Neural cell (in vitro differentiated cells): Measurements from ENCODE around the gene MAB21L4. TPM values are rescaled to one million over a fixed set of nuclear protein-coding genes. Genes with fewer than 3 reads are reported as not detected.

Experiments
- H2AFZ ChIP-seq: fragments of 200-600, 300-800 bp; sonication (generic), shearing (Covaris generic); 2 replicates; pipeline ENCODE4 v1.6.0; 2014; ENCODE audit warnings: low read depth, mild to moderate bottlenecking, antibody characterized with exemption, low read length, moderate library complexity
- H3F3A ChIP-seq: fragments of 200-600 bp; shearing (Covaris generic); 2 replicates; pipeline ENCODE4 v1.6.1; 2016; ENCODE audit warnings: mild to moderate bottlenecking, moderate library complexity, mixed read lengths, antibody characterized with exemption, low read length; ENCODE audit not compliant: insufficient read depth, poor library complexity, severe bottlenecking
- H3K27ac ChIP-seq: fragments of 200-600, 300-800 bp; sonication (generic), shearing (Covaris generic); 2 replicates; pipeline ENCODE4 v1.5.1; 2014; ENCODE audit warnings: mild to moderate bottlenecking, low read length, moderate library complexity
- H3K27me3 ChIP-seq: fragments of 300-800, 200-600 bp; sonication (generic), shearing (Covaris generic); 2 replicates; pipeline ENCODE4 v1.6.0; 2014; ENCODE audit warnings: mild to moderate bottlenecking, low read depth, low read length, moderate library complexity; ENCODE audit not compliant: insufficient read depth
- H3K36me3 ChIP-seq: fragments of 300-800, 200-600 bp; sonication (generic), shearing (Covaris generic); 2 replicates; pipeline ENCODE4 v1.5.1; 2014; ENCODE audit warnings: mild to moderate bottlenecking, antibody characterized with exemption, low read length, moderate library complexity; ENCODE audit not compliant: insufficient read depth
- H3K4me2 ChIP-seq: fragments of 300-800, 200-600 bp; sonication (generic), shearing (Covaris generic); 2 replicates; pipeline ENCODE4 v1.6.0; 2014; ENCODE audit warnings: mild to moderate bottlenecking, low read length
- H3K4me3 ChIP-seq: fragments of 300-800, 200-600 bp; sonication (generic), shearing (Covaris generic); 2 replicates; pipeline ENCODE4 v1.5.1; 2014; ENCODE audit warnings: mild to moderate bottlenecking, low read length, moderate library complexity
- H3K79me2 ChIP-seq: fragments of 200-600 bp; shearing (Covaris generic); replicated peaks from 2 replicates; pipeline ENCODE4 v1.6.0; 2014; ENCODE audit warnings: mild to moderate bottlenecking, low read length, moderate library complexity; ENCODE audit not compliant: insufficient read depth
- H3K9ac ChIP-seq: fragments of 300-800, 200-600 bp; sonication (generic), shearing (Covaris generic); 2 replicates; pipeline ENCODE4 v1.6.1; 2016; ENCODE audit warnings: mild to moderate bottlenecking, low read length, mixed read lengths
- H3K9me2 ChIP-seq: fragments of 200-600 bp; shearing (Covaris generic); 2 replicates; pipeline ENCODE4 v1.6.1; 2016; ENCODE audit warnings: mild to moderate bottlenecking, low read length, mixed read lengths; ENCODE audit not compliant: insufficient read depth
- H3K9me3 ChIP-seq: fragments of 200-600, 300-800 bp; sonication (generic), shearing (Covaris generic); 2 replicates; pipeline ENCODE4 v1.6.1; 2016; ENCODE audit warnings: mild to moderate bottlenecking, mixed run types, low read length, moderate library complexity, mixed read lengths
- H4K20me1 ChIP-seq: fragments of 200-600 bp; shearing (Covaris generic); 2 replicates; pipeline ENCODE4 v1.6.1; 2016; ENCODE audit warnings: mild to moderate bottlenecking, mixed run types; ENCODE audit not compliant: insufficient read depth
- EP300 ChIP-seq: fragments of 450-650 bp; conservative IDR thresholded peaks from 2 replicates; pipeline ENCODE4 v1.6.1; 2014; ENCODE audit warnings: antibody characterized with exemption, mild to moderate bottlenecking, moderate library complexity; ENCODE audit not compliant: poor library complexity, severe bottlenecking
- EZH2 ChIP-seq: fragments of 200-600, 300-800 bp; shearing (Covaris generic), sonication (generic); IDR thresholded peaks from 2 replicates; pipeline ENCODE4 v1.6.1; 2014; ENCODE audit warnings: antibody characterized with exemption, low read length, borderline replicate concordance, mild to moderate bottlenecking; ENCODE audit not compliant: insufficient read depth, poor library complexity, severe bottlenecking
- MXI1 ChIP-seq: fragments of 450-650 bp; conservative IDR thresholded peaks from 2 replicates; pipeline ENCODE4 v1.6.1; 2014; ENCODE audit warnings: antibody characterized with exemption, mild to moderate bottlenecking; ENCODE audit not compliant: poor library complexity, severe bottlenecking
- POLR2AphosphoS5 ChIP-seq: IDR thresholded peaks from 2 replicates; pipeline ENCODE4 v1.6.1; 2012
- RAD21 ChIP-seq: fragments of 450-650 bp; conservative IDR thresholded peaks from 2 replicates; pipeline ENCODE4 v1.6.1; 2014; ENCODE audit warnings: antibody characterized with exemption, mild to moderate bottlenecking, moderate library complexity
- SMC3 ChIP-seq: fragments of 450-650 bp; conservative IDR thresholded peaks from 2 replicates; pipeline ENCODE4 v1.6.1; 2014; ENCODE audit warnings: antibody characterized with exemption, mild to moderate bottlenecking, moderate library complexity; ENCODE audit not compliant: poor library complexity
- TAF1 ChIP-seq: IDR thresholded peaks from 2 replicates; pipeline ENCODE4 v1.6.1; 2012; ENCODE audit warnings: low read depth
- polyA plus RNA-seq: library from polyadenylated mRNA; depleted of rRNA; stranded (reverse); fragments of >200 nt; gene quantifications from 2 replicates; pipeline ENCODE4 v1.2.3, GENCODE V29; 2014
- TF ChIP-seq, protein P1 (sequence below): IDR thresholded peaks from 2 replicates; pipeline ENCODE4 v1.6.1; 2012; ENCODE audit warnings: borderline replicate concordance
- TF ChIP-seq, protein P2 (sequence below): fragments of 450-650 bp; IDR thresholded peaks from 2 replicates; pipeline ENCODE4 v1.5.1; 2014; ENCODE audit warnings: antibody characterized with exemption, mild to moderate bottlenecking, moderate library complexity; ENCODE audit not compliant: poor library complexity, severe bottlenecking

MAB21L4 gene
- polyA plus RNA-seq, 1 donor from 2014 or later, result not detected

GRCh38 chr2:240878341-240878936 lies 17.5 kb downstream of the MAB21L4 start:
- TF ChIP-seq, protein P1, sequence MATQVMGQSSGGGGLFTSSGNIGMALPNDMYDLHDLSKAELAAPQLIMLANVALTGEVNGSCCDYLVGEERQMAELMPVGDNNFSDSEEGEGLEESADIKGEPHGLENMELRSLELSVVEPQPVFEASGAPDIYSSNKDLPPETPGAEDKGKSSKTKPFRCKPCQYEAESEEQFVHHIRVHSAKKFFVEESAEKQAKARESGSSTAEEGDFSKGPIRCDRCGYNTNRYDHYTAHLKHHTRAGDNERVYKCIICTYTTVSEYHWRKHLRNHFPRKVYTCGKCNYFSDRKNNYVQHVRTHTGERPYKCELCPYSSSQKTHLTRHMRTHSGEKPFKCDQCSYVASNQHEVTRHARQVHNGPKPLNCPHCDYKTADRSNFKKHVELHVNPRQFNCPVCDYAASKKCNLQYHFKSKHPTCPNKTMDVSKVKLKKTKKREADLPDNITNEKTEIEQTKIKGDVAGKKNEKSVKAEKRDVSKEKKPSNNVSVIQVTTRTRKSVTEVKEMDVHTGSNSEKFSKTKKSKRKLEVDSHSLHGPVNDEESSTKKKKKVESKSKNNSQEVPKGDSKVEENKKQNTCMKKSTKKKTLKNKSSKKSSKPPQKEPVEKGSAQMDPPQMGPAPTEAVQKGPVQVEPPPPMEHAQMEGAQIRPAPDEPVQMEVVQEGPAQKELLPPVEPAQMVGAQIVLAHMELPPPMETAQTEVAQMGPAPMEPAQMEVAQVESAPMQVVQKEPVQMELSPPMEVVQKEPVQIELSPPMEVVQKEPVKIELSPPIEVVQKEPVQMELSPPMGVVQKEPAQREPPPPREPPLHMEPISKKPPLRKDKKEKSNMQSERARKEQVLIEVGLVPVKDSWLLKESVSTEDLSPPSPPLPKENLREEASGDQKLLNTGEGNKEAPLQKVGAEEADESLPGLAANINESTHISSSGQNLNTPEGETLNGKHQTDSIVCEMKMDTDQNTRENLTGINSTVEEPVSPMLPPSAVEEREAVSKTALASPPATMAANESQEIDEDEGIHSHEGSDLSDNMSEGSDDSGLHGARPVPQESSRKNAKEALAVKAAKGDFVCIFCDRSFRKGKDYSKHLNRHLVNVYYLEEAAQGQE, result no peak
- TF ChIP-seq POLR2AphosphoS5 (no peak), EZH2 (no peak), EP300 (no peak), TAF1 (no peak), MXI1 (no peak), RAD21 (no peak), SMC3 (no peak)
- TF ChIP-seq, protein P2, sequence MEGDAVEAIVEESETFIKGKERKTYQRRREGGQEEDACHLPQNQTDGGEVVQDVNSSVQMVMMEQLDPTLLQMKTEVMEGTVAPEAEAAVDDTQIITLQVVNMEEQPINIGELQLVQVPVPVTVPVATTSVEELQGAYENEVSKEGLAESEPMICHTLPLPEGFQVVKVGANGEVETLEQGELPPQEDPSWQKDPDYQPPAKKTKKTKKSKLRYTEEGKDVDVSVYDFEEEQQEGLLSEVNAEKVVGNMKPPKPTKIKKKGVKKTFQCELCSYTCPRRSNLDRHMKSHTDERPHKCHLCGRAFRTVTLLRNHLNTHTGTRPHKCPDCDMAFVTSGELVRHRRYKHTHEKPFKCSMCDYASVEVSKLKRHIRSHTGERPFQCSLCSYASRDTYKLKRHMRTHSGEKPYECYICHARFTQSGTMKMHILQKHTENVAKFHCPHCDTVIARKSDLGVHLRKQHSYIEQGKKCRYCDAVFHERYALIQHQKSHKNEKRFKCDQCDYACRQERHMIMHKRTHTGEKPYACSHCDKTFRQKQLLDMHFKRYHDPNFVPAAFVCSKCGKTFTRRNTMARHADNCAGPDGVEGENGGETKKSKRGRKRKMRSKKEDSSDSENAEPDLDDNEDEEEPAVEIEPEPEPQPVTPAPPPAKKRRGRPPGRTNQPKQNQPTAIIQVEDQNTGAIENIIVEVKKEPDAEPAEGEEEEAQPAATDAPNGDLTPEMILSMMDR, result no peak
- Histone ChIP-seq H3K36me3 (no peaks in the 10 kb centered on the region), H3K27ac (no peak overlapping the region), H3K9me2 (no peaks in the 10 kb centered on the region), H3K9ac (no peak overlapping the region), H3K79me2 (no peaks in the 10 kb centered on the region), H3K4me3 (no peak overlapping the region), H4K20me1 (no peaks in the 10 kb centered on the region), H2AFZ (no peak overlapping the region), H3K27me3 (no peaks in the 10 kb centered on the region), H3K9me3 (no peaks in the 10 kb centered on the region), H3F3A (no peaks in the 10 kb centered on the region), H3K4me2 (no peak overlapping the region)

GRCh38 chr2:240877460-240878340 lies 18.3 kb downstream of the MAB21L4 start:
- H3K27ac ChIP-seq, result no peak overlapping the region
- H3K27me3 ChIP-seq, result no peaks in the 10 kb centered on the region
- H3K36me3 ChIP-seq, result no peaks in the 10 kb centered on the region

More at GRCh38 chr2:240877460-240878340, 18.3 kb downstream of the MAB21L4 start:
- Histone ChIP-seq H3K9me2 (no peaks in the 10 kb centered on the region), H3K79me2 (no peaks in the 10 kb centered on the region), H3K9me3 (no peaks in the 10 kb centered on the region), H2AFZ (no peak overlapping the region), H3K9ac (no peak overlapping the region), H3K4me3 (no peak overlapping the region), H3K4me2 (no peak overlapping the region), H4K20me1 (no peaks in the 10 kb centered on the region), H3F3A (no peaks in the 10 kb centered on the region)
- TF ChIP-seq RAD21 (no peak), TAF1 (no peak), EZH2 (no peak), EP300 (no peak), MXI1 (no peak), SMC3 (no peak), POLR2AphosphoS5 (no peak)
- TF ChIP-seq, protein P2, result no peak
- TF ChIP-seq, protein P1, result no peak
